Loucy (cell line): ENCODE data around the gene RALGAPA1.
"Not testable (repeated sequence)": the region's sequence is repeated elsewhere in the genome, so short reads cannot be mapped to it uniquely, and the experiment has no call there.

Experiments used
- H2AFZ ChIP-seq: fragments of 200-600 bp; sonication (generic); 2 replicates; pipeline ENCODE4 v1.6.0; 2016; ENCODE audit warnings: antibody characterized with exemption, mild to moderate bottlenecking, low read length, moderate library complexity
- H3F3A ChIP-seq: fragments of 200-600 bp; 2 replicates; pipeline ENCODE4 v1.6.0; 2016; ENCODE audit warnings: antibody characterized with exemption, low read depth, mild to moderate bottlenecking
- H3K27me3 ChIP-seq: fragments of 200-600 bp; sonication (generic); 2 replicates; pipeline ENCODE4 v1.6.1; 2014; ENCODE audit warnings: low read length, mild to moderate bottlenecking; ENCODE audit not compliant: insufficient read depth, poor library complexity, severe bottlenecking
- H3K36me3 ChIP-seq: fragments of 200-600 bp; sonication (generic); 2 replicates; pipeline ENCODE4 v1.6.1; 2016; ENCODE audit warnings: low read length; ENCODE audit not compliant: insufficient read depth
- H3K4me1 ChIP-seq: fragments of 200-600 bp; sonication (generic); 2 replicates; pipeline ENCODE4 v1.5.1; 2014; ENCODE audit warnings: low read length, mild to moderate bottlenecking; ENCODE audit not compliant: insufficient read depth, poor library complexity, severe bottlenecking
- H3K4me2 ChIP-seq: fragments of 200-600 bp; sonication (generic); 2 replicates; pipeline ENCODE4 v1.6.0; 2014; ENCODE audit warnings: antibody characterized with exemption, low read length, low read depth, mild to moderate bottlenecking; ENCODE audit not compliant: poor library complexity, severe bottlenecking
- H3K4me3 ChIP-seq: fragments of 200-600 bp; sonication (generic); 2 replicates; pipeline ENCODE4 v1.5.1; 2014; ENCODE audit warnings: low read length, mild to moderate bottlenecking, mixed read lengths; ENCODE audit not compliant: poor library complexity, severe bottlenecking
- H3K79me2 ChIP-seq: fragments of 200-600 bp; sonication (generic); 2 replicates; pipeline ENCODE4 v1.6.1; 2014; ENCODE audit warnings: low read length; ENCODE audit not compliant: insufficient read depth
- H3K9ac ChIP-seq: fragments of 200-600 bp; sonication (generic); 2 replicates; pipeline ENCODE4 v1.6.0; 2014; ENCODE audit warnings: mild to moderate bottlenecking, low read depth, low read length, moderate library complexity; ENCODE audit not compliant: poor library complexity, severe bottlenecking
- H3K9me2 ChIP-seq: fragments of 200-600 bp; sonication (generic); replicated peaks from 2 replicates; pipeline ENCODE4 v1.6.1; 2016; ENCODE audit warnings: low read depth, low read length, mixed read lengths
- H3K9me3 ChIP-seq: fragments of 200-600 bp; sonication (generic); 2 replicates; pipeline ENCODE4 v1.6.1; 2014; ENCODE audit warnings: mild to moderate bottlenecking, antibody characterized with exemption, low read length, low read depth; ENCODE audit not compliant: insufficient read depth
- H4K20me1 ChIP-seq: fragments of 200-600 bp; sonication (generic); 2 replicates; pipeline ENCODE4 v1.6.0; 2014; ENCODE audit warnings: antibody characterized with exemption, low read length, mild to moderate bottlenecking; ENCODE audit not compliant: insufficient read depth, poor library complexity, severe bottlenecking
- EZH2phosphoT487 ChIP-seq: fragments of 200-600 bp; IDR thresholded peaks from 2 replicates; pipeline ENCODE4 v1.6.1; 2018; ENCODE audit warnings: antibody characterized with exemption, mild to moderate bottlenecking, moderate library complexity, borderline replicate concordance
- TF ChIP-seq, protein P1 (sequence below): fragments of 200-600 bp; sonication (generic); conservative IDR thresholded peaks from 2 replicates; pipeline ENCODE4 v1.5.1; 2014; ENCODE audit warnings: mild to moderate bottlenecking, antibody characterized with exemption, low read length

Gene RALGAPA1

DNA sequence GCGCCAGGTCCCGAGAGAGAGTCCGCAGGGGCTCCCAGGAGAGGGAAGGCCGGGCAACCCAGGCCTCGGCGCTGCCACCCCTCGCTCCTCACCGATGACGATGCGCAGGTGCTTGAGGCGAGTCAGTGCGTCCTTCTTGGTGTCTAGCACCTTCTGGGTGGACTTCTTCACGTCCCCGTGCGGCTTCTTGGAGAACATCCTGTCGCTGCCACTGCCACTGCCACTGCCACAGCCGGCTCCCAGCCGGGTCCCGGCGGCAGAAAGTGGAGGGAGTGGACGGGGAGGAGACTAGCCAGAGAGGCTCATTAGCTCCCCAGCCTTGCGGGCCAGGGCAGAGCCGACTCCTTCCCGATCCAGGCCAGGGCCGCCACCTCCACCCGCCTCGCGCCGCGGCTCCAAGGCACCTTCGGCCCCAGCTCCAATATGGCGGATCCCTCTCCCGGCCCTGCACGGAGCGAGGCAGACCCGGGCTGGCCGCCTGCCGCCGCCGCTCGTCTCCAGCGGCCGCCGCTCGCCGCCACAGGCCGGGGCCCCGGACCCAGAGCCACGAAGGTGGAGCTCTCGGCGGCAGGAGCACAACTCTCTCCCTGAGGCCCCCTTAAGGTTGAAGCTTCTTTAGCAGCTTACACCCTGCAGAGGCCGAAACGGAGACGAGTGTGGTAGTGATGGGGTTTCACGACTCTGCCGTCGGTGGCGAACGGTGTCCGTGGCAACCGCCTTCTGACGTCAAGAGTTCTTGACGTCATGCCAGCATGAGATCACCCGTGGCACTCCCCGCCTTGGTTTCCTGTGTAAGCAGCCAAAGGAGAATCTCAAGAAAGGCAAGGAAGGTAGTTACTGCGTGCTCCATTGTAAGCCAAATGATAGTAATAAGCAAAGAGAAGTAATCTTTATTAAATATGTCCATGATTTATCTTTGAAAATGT lies at the start of gene RALGAPA1:
RALGAPA1 (minus strand) TSS at position 658 of the 926 bp plus-strand sequence; CDS start at position 198, 460 bp downstream.
- H3K9me3 ChIP-seq = not testable (repeated sequence)
- peak within 1 kb of the TSS; percentile 99 for H3K4me3 ChIP-seq

DNA sequence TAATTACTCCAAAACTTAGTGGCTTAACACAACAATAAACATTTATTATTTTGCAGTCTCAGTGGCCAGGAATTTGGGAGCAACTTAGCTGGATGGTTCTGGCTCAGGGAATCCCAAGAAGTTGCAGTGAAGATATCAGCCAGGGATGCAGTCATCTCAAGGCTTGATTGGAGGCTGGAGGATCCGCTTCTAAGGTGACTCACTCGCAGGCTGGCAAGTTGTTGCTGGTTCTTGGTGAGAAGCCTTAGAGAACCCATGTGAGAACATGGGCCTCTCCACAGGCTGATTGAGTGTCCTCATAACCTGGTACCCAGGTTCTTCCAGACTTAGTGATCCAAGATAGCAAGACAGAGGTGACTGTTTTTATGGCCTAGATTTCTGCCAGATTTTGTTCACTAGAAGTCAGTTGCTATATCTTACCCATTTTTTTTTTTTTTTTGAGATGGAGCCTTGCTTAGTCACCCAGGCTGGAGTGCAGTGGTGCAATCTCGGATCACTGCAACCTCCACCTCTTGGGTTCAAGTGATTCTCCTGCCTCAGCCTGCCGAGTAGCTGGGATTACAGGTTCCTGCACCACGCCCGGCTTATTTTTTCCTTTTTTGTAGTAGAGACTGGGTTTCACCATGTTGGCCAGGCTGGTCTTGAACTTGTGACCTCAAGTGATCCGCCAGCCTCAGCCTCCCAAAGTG lies 49.6 kb upstream of the RALGAPA1 start:
- Histone ChIP-seq H3K9me2 (no peaks in the 10 kb centered on the region), H3K4me2 (no peak overlapping the region), H3F3A (no peaks in the 10 kb centered on the region), H3K79me2 (no peaks in the 10 kb centered on the region), H3K27me3 (no peaks in the 10 kb centered on the region), H4K20me1 (no peaks in the 10 kb centered on the region), H3K9me3 (no peaks in the 10 kb centered on the region), H3K36me3 (peaks cover 26% of the 10 kb centered on the region; the same call in 1 of the 2 replicates), H3K9ac (no peak overlapping the region), H3K4me1 (peaks cover 10% of the 10 kb centered on the region), H2AFZ (no peak overlapping the region), H3K4me3 (no peak overlapping the region)
- TF ChIP-seq, protein P1, sequence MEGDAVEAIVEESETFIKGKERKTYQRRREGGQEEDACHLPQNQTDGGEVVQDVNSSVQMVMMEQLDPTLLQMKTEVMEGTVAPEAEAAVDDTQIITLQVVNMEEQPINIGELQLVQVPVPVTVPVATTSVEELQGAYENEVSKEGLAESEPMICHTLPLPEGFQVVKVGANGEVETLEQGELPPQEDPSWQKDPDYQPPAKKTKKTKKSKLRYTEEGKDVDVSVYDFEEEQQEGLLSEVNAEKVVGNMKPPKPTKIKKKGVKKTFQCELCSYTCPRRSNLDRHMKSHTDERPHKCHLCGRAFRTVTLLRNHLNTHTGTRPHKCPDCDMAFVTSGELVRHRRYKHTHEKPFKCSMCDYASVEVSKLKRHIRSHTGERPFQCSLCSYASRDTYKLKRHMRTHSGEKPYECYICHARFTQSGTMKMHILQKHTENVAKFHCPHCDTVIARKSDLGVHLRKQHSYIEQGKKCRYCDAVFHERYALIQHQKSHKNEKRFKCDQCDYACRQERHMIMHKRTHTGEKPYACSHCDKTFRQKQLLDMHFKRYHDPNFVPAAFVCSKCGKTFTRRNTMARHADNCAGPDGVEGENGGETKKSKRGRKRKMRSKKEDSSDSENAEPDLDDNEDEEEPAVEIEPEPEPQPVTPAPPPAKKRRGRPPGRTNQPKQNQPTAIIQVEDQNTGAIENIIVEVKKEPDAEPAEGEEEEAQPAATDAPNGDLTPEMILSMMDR = no peak
- TF ChIP-seq EZH2phosphoT487 = no peak

More for the DNA sequence above, at the start of gene RALGAPA1:
- Histone ChIP-seq H2AFZ (peak within 1 kb of the TSS; percentile 82), H3K79me2 (peaks cover 32% of the 10 kb centered on the region), H3K4me1 (peaks cover 23% of the 10 kb centered on the region), H4K20me1 (peaks cover 23% of the 10 kb centered on the region), H3K9ac (peak within 1 kb of the TSS; percentile 86), H3K4me2 (peak within 1 kb of the TSS; percentile 93)
- not testable (repeated sequence) for H3K9me2 ChIP-seq, H3K27me3 ChIP-seq, H3F3A ChIP-seq, H3K36me3 ChIP-seq
- TF ChIP-seq, protein P1 = peak; percentile 40

DNA sequence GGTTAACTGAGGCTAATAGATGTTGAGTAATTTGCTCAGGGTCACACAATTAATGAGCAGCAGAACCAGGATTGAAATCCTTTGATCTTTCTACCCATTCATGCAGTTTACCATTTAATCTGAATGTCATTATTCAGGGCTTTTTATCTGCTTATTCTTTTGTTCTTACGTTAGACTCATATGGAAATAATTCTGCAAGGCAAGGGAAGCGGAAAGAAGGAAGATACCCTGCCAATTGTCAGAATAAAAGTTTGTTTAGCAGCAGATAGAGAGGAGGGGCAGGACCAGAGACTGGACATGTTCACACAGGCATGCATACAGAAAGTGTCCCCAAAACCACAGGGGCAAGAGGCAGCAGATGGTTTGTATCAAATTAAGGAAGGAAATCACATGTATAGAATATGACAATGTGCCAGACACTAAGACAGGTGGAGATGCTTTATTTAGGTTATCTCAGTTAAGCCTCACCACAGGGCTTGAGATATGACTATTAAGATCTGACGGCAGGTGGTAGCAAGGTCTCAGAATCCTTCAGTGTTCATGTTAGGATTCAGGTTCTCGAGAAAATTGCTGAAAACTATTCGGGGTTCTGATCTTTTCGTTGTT lies 46.9 kb upstream of the RALGAPA1 start:
- no peaks in the 10 kb centered on the region; the same call in 1 of the 2 replicates for H3K9me3 ChIP-seq
- no peaks in the 10 kb centered on the region for H3K9me2 ChIP-seq
- H3K9ac ChIP-seq = no peak overlapping the region
- peaks cover 10% of the 10 kb centered on the region for H3K4me1 ChIP-seq
- H4K20me1 ChIP-seq = no peaks in the 10 kb centered on the region
- peak overlapping the region; percentile 0 for H3K4me2 ChIP-seq
- no peaks in the 10 kb centered on the region for H3F3A ChIP-seq
- no peak overlapping the region for H3K4me3 ChIP-seq
- H2AFZ ChIP-seq = no peak overlapping the region
- no peaks in the 10 kb centered on the region for H3K79me2 ChIP-seq
- TF ChIP-seq, protein P1 = no peak
- no peak for TF ChIP-seq EZH2phosphoT487
- H3K36me3 ChIP-seq = peaks cover 23% of the 10 kb centered on the region
- no peaks in the 10 kb centered on the region for H3K27me3 ChIP-seq
